GM18505 (cell line): ENCODE results near the gene DDX24.

Source experiments
- ATAC-seq: cut with Tn5 transposase; IDR thresholded peaks from one replicate; pipeline ENCODE4 v1.9.1; 2021; ENCODE audit not compliant: unreplicated experiment
- POLR2A ChIP-seq: IDR thresholded peaks from 4 replicates; pipeline ENCODE4 v1.6.1; 2011; ENCODE audit warnings: borderline replicate concordance; ENCODE audit not compliant: insufficient read depth, insufficient read length; ENCODE audit errors: extremely low read depth

Gene DDX24

DNA sequence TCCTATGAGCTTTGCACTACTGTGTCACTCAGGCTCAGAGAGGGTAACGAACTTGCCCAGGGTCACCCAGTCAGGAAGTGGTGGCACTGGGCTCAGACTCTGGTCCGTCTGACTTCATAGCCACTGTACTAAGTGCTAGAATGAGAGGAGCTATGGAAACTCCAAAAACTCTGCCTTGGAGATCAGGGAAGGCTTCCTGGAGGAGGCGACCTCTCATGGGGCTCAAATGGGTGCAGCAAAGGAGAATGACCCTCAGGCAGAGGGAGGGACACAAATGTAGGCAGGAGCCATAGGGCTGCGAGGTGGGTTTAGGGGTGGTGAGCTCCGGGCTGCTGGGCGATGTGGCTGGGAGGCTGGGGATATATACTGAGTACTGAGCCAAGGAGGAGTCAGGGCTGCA lies 80.7 kb downstream of the DDX24 start:
- no peak for ATAC-seq
- no peak for TF ChIP-seq POLR2A

DNA sequence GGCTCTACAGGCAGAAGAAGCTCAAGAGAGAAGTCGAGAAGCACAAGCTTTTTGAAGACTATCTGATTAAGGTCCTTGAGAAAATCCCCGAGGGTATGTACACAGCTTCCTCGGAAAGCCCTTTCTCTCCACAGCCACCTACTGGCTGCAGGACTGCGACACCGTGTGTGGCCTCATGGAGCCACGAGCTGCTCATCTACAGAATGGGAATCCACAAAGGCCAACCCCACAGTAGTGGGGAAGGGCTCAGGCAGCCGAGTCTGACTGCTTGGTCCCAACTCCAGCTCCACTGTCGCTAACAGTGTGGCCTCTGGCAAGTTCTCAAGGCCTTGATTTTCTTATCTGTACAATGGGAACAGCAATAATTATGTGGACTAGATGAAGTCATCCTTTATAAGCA lies 81.4 kb downstream of the DDX24 start:
- TF ChIP-seq POLR2A, result no peak
- ATAC-seq, result no peak

DNA sequence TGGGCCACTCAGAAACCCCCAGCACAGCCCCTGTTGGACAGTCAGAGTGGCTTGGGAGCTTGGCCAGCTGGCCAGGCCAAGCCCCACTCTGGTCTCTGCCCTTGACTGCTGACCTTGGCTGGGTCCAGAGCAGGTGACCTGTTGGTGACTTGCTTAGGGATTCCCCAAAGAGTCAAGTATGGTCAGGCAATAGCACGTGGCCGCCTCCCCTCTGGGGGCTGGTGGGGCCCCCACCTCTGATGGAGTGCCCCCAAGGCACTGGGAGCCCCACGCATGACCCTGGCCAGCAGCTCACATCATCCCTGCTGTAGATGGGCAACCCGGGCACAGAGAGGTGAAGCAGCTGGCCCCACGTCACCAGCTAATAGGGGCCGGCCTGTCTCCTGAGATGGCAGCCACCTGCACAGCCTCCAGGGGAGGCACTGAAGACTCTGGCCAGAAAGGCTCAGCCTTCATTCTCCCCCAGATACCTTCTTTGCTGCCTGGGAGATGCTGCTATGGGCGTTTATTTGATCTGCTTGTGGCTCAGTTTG lies 82.1 kb downstream of the DDX24 start:
- no peak for TF ChIP-seq POLR2A
- ATAC-seq, result no peak
